ENCODE results near the gene AAK1.
"Not testable (repeated sequence)": the region's sequence is repeated elsewhere in the genome, so short reads cannot be mapped to it uniquely, and the experiment has no call there.

AAK1 gene

GRCh38 chr2:69624611-69625010 is 18.9 kb downstream of the AAK1 start:
- no peak for DNase-seq (ENCODE audit: low read depth)

- DNase-seq (ENCODE audit: low read depth): no peak
These were observed 19.4 kb downstream of the AAK1 start for GRCh38 chr2:69624131-69624530.

- DNase-seq (ENCODE audit: low read depth): no peak
These were observed 20.3 kb downstream of the AAK1 start for GRCh38 chr2:69623236-69623635.

GRCh38 chr2:69622805-69623204 is 20.7 kb downstream of the AAK1 start:
- not testable (repeated sequence) for DNase-seq (ENCODE audit: low read depth)

- DNase-seq (ENCODE audit: low read depth): not testable (repeated sequence)
These were observed 21.5 kb downstream of the AAK1 start for GRCh38 chr2:69622017-69622540.

- no peak for DNase-seq (ENCODE audit: low read depth)
These were observed 22.1 kb downstream of the AAK1 start for GRCh38 chr2:69621440-69621839.

GRCh38 chr2:69620870-69621269 is 22.7 kb downstream of the AAK1 start:
- DNase-seq (ENCODE audit: low read depth): no peak

GRCh38 chr2:69619725-69620124 is 23.8 kb downstream of the AAK1 start:
- no peak for DNase-seq (ENCODE audit: low read depth)

- DNase-seq (ENCODE audit: low read depth): no peak
These were observed 25.2 kb downstream of the AAK1 start for GRCh38 chr2:69618362-69618761.

GRCh38 chr2:69617744-69618143 is 25.8 kb downstream of the AAK1 start:
- DNase-seq (ENCODE audit: low read depth): no peak

- DNase-seq (ENCODE audit: low read depth): peak; percentile 41
These were observed 26.8 kb downstream of the AAK1 start for GRCh38 chr2:69616755-69617154.

GRCh38 chr2:69615969-69616368 is 27.6 kb downstream of the AAK1 start:
- DNase-seq (ENCODE audit: low read depth): no peak

- no peak for DNase-seq (ENCODE audit: low read depth)
These were observed 28.4 kb downstream of the AAK1 start for GRCh38 chr2:69615078-69615625.

GRCh38 chr2:69612707-69613106 is 30.8 kb downstream of the AAK1 start:
- DNase-seq (ENCODE audit: low read depth): no peak

- no peak for DNase-seq (ENCODE audit: low read depth)
These were observed 31.3 kb downstream of the AAK1 start for GRCh38 chr2:69612200-69612599.

GRCh38 chr2:69608109-69608508 is 35.4 kb downstream of the AAK1 start:
- no peak for DNase-seq (ENCODE audit: low read depth)

- not testable (repeated sequence) for DNase-seq (ENCODE audit: low read depth)
These were observed 36.8 kb downstream of the AAK1 start for GRCh38 chr2:69606771-69607170.

GRCh38 chr2:69605284-69605683 is 38.3 kb downstream of the AAK1 start:
- no peak for DNase-seq (ENCODE audit: low read depth)

GRCh38 chr2:69604836-69605235 is 38.7 kb downstream of the AAK1 start:
- DNase-seq (ENCODE audit: low read depth): no peak

GRCh38 chr2:69604026-69604678 is 39.4 kb downstream of the AAK1 start:
- no peak for DNase-seq (ENCODE audit: low read depth)

GRCh38 chr2:69603146-69603743 is 40.3 kb downstream of the AAK1 start:
- no peak for DNase-seq (ENCODE audit: low read depth)

GRCh38 chr2:69601179-69601612 is 42.3 kb downstream of the AAK1 start:
- DNase-seq (ENCODE audit: low read depth): no peak

GRCh38 chr2:69600425-69600824 is 43.1 kb downstream of the AAK1 start:
- DNase-seq (ENCODE audit: low read depth): no peak
